ENCODE data around the gene KCNMA1.

KCNMA1 gene

GRCh38 chr10:76839276-76839675, 798.3 kb downstream of the KCNMA1 start:
- no peak for DNase-seq

GRCh38 chr10:76830218-76830617, 807.4 kb downstream of the KCNMA1 start:
- DNase-seq: no peak

GRCh38 chr10:76829724-76830123, 807.9 kb downstream of the KCNMA1 start:
- DNase-seq: no peak
